Measurements from ENCODE around the gene EPHB3.

EPHB3 gene

DNA sequence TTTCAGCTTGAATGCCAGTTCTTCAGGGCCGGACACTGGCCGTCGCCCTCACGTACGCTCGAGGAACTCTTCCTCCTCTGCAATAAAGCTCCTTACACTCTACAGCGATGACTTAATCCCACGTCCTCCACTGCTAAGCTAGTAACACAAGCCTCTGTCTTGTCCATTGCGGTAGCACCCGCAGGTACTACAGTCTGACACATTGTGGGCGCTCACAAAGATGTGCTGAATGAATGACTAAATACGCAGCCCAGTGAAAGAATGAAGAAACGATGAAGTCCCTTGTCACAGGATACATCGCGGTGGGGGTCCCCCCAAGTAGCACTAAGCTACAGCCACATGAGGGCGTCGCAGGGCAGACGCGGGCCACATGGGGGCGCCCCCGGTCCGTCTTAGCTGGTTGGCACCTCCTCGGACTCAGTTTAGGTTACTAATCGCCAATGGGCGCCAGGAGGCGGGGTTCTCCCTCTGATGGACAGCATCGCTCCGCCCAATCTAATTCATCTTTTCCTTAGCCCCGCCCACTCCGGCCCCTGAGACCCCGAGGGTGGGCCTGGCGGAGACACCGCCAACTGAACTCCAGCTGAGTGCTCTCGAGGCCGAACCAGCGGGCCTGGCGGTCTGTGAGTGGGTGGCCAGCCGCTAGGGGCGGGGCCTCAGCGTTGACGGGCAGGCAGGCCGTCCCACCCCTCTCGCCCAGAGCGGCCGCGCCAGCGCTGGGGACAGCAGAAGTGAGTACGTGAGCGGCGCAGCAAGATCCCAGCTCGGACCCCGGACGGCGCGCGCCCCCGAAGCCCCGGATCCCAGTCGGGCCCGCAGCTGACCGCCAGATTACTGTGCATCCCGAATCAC lies at the start of gene EPHB3:
TSS of gene EPHB3 (plus strand) at position 725 of the 852 bp plus-strand sequence. CDS start 451 bp downstream, outside the sequence.
- DNase-seq, result peak; percentile 100

DNA sequence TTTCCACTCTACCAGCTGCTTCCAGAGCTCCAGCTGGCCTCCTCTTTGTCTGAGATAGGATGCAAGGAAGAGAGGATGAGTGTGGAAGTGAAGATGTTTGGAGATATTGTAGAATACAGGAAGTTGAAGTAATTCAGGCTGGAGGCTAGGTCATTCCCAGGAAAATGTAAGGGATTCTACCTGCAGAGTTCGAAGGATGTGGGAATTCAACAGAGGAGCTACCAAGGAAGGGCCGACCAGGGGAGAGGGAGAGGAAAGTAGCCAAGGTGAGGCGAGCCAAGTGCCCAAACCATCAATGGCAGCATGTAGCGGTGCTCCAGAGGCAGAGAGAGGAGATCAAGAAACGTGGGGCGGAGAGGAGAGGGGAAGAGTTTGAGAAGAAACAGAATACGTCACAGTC lies 49.0 kb upstream of the EPHB3 start:
- DNase-seq, result no peak

DNA sequence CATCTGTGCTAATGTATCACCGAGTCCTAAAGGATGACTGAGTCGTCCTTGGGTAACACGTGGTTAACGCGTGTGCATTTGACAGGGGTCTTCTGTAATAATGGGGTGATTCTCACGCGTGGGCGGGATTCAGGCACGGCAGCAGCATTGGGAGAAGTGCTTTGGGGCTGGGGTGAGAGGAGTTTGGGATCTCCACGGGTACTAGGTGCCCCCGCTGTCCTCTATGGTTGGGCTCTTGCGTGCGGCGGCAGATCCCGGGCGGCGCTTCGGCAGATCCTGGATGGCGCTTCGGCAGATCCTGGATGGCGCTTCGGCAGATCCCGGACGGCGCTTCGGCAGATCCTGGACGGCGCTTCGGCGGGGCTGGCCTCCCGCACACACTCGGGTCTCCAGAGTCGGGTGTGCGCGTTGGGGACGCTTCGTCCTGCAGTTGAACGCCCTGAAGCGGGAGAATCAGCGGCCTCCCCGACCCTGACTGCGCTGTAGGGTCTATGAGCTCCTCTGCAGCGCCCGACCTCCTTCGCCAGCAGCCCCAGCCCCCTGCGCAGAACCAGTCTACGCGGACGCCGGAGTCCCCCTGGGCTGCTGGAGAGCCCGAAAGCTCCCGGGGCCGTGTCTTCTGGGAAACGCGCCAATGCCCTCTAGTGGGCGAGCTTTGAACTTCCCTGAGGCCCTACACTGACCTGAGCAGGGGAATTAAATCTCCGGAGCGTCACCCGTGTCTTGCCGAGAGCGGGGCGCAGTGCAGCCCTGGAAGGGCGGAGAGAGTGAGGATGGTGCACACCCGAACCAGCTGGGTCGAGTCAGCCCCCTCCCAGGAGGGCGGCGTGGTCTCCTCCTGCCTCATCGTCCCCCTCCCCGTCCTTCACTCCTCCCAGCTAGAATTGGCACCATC lies 48.1 kb upstream of the EPHB3 start:
- DNase-seq, result peak; percentile 88

DNA sequence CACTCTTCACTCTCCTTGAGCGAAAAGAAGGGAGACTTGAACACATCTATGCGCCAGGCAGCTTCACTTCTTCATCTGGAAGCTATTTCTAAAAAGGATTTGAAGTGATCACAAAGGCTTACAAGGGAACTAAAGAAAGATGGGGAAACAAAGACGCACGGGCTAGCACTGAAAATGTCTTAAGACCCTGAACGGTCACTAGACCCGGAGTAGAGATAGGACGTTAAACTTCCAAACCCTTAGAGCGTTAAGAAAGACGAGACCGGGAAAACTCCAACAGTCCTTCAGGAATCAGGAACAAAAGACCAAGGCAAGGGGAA lies 47.5 kb upstream of the EPHB3 start:
- DNase-seq, result no peak

DNA sequence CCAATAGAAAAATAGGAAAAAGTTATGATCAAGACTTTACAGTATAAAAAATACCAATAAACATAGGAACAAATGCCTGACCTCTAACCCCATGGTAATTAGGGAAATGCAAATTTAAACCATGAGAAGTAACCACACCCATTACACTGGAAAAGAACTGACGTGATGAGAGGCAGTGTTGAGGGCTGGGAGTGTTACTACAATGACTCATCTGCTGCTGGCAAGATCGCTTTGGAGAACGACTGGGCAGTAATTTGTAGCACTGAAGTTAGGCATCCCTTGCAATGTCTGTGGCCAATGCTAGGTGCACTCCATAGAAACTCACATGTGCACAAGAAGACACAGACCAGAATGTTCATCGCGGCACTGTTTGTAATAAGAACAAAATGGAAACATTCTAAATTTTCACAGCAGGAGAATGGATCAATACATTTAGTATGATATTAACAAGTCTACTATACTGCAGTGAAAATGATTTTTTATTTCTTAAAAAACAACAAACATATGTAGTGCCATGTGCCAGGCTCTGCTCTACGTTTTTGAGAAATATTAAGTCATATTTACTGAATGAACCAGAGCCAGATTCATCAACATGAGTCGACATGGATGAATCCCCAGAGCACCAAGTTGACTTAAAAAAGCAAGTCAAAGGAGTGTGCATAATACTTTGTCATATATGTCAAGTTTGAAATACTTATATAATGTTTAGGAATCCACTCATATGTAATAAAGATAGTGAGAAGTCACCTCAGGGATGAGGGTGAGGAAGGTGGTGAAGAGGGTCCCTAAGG lies 37.6 kb upstream of the EPHB3 start:
- DNase-seq, result no peak

DNA sequence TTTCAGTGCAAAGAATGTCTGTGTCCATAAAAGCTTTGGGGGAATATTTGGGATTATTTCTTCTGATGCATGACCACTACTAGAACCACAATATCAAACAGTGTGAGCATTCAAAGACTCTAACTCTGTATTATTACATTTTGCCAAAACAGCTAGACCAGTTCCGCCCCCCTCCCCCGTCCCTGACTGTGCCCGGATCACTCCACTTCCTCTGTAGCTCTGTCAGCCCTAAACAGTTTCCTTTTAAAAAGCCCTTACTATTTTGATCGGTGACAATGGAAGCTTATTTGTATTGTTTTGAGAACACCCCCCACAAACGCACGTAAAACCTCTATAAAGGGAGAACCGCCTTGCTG lies 36.6 kb upstream of the EPHB3 start:
- no peak for DNase-seq

DNA sequence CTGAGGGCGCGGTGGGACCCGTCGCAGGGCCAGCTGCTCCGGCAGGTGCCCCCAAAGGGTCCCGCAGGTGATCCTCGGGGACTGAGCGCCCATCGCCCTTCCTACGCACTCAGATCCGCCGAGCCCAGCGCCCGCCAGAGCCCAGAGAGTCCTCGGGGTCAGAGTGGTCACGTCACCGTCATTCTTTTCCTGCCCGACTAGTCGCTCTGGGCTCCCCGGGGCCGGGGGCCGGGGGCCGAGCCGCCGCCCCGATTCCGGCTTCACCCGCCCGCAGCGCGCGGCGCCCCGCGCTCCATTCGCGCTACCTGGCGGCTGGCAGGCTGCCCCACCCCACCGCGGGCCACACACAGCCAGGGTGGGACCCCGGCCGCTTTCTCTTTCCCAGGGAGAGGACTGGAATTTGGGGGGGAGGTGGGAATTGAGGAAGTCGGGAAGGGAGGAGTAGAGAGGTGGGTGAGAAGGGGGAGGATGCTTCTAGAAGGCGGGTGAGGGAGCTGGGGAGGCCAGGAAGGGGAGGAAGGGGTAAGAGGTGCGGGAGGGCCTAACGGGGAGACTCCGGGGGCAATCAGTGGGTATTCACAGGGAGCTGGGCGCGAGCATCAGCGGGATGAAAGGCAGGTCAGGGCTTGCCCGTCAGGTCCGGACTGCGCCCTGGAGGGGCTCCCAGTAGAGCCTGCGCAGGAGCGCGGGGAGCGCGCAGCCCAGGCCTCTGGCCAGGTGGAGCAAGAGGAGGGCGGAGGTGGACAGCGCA lies 36.1 kb upstream of the EPHB3 start:
- DNase-seq, result no peak

DNA sequence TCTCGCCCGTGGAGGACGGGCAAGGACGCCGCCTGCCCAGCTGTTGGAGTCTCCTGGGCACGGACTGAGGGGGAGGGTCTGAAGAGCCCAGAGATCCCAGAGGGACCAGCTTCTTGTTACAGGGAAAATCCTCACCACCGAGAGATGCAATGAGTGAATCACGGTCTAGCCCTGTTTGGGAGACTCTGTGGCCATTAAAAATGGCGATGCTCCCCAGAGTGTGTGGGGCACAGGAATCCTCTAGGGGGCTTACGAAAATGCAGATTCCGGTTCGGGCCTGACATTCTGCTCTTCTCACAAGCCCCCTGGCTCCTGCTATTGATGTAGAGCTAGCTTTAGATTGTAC lies 35.5 kb upstream of the EPHB3 start:
- DNase-seq, result no peak

DNA sequence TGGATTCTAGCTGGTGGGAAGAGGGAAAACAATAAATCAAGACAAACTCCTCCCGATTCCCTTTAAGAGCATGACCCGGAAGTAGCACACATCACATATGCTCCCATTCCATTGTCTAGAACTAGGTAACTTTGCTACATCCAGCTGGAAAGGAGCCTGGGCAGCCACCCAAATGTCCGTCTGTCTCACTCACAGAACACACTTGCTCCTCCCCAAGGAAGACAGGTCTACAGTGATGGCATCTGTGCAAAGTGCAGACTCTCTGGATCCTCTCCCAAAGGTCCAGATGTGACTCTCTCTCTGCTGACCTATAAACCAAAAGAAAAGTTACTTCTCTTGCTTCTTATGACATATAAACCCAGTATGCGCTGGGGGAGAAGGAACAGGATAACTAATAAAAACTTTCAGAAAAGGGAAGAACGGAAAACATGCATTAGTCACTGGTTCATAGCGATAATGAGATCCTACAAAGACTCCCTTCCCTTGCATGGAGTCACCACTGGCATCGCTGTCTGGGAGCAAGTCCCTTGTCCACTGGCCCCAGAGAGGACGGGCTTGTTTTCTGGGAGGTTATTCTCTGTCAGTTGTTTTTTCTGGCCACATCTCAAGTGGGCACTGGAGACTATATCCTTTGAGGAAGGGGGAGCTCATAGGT lies 29.8 kb upstream of the EPHB3 start:
- no peak for DNase-seq

DNA sequence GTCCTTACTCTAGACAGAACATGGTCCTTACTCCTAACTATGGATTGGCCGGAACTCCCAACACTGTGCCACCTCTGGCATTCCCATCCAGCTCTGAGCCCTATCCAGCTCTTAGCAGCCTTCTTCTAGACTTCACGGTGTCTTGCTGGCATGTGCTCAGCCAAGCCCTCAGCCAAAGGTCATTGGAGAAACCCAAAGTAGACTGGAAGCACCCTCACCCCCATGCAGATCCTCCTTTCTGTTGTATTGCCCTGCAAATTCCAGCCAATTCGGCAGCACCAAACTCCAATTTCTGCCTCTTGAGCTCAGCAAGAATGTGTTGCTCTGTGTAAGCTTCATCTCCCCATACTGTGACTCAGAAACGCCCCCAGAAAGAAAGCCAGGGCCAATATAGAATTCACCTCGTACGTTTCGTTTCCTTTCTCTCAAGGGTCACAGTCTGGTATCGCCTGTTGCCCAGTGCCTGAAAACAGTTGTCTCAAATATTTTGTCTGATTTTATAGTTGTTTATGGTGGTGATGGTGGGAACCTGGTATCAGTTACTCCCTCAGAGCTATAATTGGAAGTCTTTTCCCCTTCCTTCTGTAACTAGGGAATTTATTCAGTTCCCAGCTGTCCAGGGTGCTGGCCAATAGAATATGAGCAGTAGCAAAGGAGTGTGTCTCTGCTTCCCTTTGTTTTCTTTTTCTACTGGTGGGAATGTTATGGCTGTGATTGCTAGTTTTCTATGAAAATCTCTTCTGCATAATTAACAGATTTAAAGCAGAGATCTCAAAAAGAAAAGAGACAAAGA lies 28.4 kb upstream of the EPHB3 start:
- no peak for DNase-seq

DNA sequence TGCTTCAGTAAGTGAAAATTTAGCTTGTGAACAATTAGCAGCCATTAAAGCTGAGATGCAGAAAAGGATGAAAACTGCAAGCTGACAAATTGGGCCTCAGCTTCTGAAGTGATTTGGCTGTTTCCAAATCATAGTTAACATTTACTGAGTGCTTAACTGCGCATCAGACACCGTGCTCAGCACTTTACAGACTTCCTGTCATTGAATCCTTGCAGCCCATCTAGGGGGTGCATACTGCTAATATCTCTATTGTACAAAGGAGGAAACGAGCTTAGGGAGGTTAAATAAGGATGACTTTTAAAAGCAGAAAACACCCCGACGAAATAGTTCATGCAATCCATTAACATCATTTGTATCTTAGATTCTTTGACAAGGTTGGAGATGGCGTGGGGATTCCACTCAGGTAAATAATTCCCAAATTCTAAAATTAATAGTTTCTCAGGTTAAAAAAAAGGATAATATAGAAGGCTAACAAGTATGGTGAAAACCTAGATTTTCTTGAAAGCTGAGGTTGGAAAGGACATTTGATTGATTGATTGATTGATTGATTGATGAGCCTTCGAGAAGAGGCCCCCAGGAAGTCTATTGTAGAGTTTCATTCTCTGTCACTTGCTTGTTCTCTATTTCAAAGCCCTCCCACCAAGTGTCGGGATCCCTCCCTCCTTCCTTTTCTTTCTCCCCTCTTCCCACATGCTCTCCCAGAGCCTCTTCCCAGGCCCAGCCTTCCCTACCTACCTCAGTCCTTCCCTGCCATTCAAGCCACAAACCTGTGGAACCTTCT lies 23.5 kb upstream of the EPHB3 start:
- no peak for DNase-seq

DNA sequence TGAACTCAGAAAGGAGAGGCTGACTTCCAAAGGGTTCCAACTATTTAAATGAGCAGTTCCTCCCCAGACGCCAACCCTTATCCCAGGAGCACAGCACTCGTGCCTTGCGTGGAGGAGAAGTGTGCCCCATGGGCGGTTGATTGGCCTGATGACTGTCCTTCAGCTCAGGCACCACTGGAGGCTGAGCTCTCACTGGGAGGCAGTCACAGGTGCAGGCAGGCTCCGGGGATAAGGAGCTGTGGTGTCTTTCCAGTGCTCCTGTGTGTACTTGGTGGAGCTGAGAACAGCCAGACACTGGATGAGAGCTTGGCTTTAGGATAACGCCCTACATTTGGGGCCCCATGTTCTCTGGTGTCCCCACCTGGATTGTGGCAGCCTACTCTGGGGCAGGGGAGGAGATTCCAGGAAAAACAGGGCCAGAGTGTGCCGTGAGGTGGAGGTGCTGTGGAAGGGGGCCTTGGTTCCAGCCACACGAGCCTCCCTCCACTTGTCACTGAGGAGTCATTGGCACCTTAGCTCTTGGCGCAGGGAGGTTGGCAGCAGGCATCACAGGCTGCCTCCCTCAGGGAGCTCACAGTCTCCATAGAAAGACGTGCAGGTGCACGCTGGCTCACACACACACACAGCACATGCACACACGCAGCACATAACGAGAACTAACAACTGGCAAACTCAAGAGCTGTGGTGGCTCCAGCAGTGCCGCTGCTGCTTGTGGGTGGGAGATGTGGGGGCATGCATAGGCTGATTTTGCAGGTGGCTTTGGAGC lies 22.7 kb upstream of the EPHB3 start:
- DNase-seq, result no peak

DNA sequence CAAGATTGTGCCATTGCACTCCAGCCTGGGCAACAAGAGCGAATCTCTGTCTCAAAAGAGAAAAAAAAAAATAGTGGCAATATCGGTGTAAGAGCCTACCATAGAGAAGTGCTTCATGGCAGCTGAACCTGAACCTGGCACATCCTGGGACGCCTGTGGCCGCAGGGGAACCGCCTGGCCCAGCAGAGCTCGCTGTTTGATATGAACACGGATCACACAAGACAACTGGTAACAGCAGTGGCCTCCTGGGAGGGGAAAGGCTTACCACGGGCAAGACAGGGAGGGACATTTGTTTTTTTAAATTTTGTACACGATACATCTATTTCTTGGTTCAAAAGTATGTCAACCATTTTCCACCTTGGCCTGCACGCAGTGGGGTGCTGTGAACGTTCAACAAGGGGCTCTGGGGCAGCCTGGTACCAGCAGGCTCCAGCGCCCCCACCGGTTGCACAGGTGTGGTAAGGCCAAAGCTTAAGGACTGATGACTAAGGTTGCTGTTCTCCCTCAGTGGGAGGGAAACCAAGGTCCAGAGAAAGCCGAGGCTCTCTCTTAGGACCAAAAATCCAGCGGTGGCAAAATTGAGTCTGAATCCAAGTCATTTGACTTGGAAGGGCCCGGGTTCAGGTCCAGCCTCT lies 21.7 kb upstream of the EPHB3 start:
- DNase-seq, result no peak

DNA sequence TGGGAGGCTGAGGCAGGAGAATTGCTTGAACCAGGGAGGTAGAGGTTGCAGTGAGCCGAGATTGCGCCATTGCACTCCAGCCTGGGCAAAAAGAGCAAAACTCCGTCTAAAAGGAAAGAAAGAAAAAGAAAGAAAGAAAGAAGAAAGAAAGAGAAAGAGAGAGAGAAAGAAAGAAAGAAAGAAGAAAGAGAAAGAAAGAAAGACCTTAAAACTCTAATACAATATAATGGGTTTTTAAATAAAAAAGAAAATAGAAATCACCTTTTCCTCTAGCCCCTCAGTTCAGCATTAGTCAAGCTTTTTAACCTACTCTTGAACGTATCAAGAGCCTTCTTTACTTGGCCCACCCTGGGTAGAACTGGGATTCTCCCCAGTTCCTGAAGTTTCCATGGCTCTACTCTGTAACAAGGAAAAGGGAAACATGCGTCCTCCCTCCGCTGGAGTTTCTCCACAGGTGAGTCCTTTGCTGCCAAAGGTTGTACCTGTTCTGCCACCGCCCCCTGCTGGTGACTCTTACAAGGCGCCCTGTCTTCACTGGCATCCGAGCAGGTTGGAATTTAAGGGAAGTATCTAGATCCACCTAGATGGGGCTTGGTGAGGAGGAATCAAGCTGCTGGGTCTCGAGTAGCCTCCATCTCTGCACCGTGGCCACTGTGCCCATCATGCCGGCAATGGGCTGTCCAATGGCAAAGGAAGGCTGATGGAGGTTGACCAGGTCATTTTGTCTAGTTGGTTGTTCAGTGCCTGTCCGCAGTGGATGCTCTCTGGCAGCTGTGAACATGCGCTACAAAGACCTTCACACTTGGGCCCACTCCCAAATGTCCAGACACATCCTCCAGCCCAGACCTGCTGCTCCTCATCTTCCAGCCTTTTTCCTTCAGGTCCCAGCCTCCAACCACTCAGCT lies 20.6 kb upstream of the EPHB3 start:
- DNase-seq, result peak; percentile 67

DNA sequence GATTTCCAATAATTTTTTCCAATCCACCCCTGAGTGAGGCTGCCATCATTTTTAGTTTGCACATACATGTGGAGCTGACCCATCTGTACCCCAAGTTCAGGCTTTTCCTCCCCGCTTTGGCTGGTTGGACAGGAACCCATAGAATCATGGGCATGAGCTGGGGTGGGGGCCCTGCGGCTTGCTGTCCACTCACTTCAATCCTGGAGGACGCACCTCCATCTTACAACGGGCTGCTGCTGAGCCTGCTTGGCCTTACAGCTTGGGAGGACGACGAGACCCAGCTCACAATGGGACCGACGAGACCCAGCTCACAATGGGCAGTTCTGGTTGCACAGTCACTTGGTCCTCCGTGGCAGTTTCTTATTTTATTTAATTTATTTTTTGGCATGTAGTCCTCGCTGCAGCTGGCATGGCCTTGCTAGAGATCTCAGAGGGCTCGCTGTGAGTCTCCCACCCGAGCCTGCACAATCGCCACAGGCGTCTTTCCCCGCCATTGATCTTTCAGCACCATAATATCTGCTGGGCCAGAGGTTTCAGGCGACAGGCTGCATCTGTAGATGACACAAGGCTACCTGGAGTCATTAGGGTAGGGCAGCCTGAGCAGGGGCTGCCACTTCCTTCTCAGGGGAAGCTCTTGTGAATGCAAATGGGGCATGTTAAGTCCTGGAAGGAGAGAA lies 19.6 kb upstream of the EPHB3 start:
- no peak for DNase-seq

DNA sequence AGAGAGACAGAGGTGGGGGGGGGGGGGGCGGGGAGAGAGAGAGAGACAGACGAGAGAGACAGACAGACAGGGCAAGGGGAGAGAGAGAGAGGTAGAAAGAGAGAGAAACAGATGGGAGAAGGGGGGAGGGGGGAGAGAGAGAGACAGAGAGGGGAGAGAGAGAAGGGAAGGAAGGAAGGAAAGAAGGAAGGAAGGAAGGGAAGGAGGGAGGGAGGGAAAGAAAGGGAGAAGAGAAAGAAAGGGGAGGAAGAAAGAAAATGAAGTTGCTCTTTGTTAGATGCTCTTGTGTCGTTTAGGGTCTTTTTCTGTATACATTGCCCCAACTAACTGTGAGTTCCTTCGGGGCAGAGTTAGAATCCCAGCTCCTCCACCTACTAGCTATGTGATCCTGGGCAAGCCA lies 19.0 kb upstream of the EPHB3 start:
- DNase-seq, result no peak

DNA sequence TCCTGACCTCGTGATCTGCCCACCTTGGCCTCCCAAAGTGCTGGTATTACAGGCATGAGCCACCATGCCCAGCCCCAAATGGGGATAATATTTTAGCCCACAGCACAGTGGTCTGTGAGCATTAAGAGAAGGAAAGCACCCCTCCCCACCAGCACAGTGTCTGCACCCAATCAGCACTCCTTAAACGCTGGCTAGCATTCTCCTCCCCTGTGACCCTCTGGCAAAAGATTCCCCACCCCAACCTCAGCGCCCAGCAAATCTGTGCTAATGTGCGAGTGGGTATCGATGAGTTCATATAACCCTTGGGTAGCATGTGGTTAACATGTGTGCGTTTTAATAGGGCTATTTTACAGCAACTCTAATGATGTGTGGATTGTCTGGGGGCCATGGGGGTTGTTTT lies 18.3 kb upstream of the EPHB3 start:
- DNase-seq, result no peak

Data from right forelimb (tissue), 1 donor.